Measurements from ENCODE around the gene RMI2.

The RMI2 gene

DNA sequence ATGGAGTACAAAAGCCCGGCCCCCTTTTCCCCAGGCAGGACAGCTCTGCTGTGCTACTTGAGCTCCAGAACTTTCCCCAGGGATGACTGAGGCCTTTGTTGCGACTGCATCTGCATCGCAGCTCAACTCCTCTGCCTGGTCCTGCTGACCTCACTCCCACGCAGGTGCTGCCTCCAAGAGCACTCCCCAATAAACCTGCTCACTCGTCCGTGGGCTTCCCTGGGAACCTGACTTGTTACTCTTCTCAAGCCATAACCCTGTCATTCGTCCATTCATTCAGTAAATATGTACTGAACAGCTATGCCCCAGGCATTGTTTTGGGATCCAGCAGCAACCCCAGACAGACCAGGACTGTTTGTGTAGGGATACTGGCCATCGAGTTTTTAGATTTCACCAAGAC is 11.6 kb upstream of the RMI2 start:
- TF ChIP-seq, protein P1, sequence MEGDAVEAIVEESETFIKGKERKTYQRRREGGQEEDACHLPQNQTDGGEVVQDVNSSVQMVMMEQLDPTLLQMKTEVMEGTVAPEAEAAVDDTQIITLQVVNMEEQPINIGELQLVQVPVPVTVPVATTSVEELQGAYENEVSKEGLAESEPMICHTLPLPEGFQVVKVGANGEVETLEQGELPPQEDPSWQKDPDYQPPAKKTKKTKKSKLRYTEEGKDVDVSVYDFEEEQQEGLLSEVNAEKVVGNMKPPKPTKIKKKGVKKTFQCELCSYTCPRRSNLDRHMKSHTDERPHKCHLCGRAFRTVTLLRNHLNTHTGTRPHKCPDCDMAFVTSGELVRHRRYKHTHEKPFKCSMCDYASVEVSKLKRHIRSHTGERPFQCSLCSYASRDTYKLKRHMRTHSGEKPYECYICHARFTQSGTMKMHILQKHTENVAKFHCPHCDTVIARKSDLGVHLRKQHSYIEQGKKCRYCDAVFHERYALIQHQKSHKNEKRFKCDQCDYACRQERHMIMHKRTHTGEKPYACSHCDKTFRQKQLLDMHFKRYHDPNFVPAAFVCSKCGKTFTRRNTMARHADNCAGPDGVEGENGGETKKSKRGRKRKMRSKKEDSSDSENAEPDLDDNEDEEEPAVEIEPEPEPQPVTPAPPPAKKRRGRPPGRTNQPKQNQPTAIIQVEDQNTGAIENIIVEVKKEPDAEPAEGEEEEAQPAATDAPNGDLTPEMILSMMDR (IDR thresholded peaks at IDR 0.05; ENCODE audit: borderline replicate concordance, insufficient read depth, low read depth, low read length): no peak
- no peak overlapping the region for H3K4me3 ChIP-seq (ENCODE audit: low read depth, low read length)

DNA sequence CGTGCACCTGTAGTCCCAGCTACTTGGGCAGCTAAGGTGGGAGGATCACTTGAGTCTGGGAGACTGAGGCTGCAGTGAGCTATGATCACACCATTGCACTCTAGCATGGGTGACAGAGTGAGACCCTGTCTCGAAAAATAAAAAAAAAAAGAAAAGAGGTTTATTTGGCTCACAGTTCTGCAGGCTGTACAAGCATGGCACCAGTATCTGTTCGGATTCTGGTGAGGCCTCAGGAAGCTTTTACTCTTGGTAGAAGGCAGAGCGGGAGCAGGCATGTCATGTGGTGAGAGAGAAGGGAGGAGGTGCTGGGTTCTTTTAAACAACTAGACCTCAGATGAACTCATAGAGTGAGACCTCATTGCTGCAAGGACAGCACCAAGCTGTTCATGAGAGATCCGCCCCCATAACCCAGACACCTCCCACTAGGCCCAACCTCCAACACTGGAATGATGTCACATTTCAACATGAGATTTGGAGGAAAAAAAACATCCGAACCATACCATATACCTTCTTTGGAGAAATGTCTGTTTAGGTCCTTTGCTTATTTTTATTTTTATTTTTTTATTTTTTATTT is 10.3 kb upstream of the RMI2 start:
- H3K4me3 ChIP-seq (ENCODE audit: low read depth, low read length): no peak overlapping the region
- TF ChIP-seq, protein P1 (IDR thresholded peaks at IDR 0.05; ENCODE audit: borderline replicate concordance, insufficient read depth, low read depth, low read length): no peak

DNA sequence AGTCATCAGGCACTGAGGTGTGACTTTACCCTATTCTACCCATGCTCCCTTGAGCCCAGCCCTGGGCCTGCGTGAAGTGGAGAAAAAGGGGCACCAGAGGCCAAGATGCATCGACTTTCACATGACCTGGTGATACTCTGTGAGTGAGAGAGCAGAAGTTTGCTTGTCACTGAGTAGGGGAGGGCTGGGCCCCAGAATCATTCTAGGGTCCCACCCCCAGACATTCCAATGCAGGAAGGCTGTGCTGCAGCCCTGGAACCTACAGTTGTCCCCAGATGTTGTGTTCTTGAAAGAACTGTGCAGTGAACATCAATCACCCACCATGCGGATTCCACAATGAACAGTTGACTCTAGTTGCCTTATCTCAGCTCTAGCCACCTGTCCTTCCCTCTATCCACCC is 6.2 kb upstream of the RMI2 start:
- TF ChIP-seq, protein P1 (IDR thresholded peaks at IDR 0.05; ENCODE audit: borderline replicate concordance, insufficient read depth, low read depth, low read length): no peak
- no peak overlapping the region for H3K4me3 ChIP-seq (ENCODE audit: low read depth, low read length)

DNA sequence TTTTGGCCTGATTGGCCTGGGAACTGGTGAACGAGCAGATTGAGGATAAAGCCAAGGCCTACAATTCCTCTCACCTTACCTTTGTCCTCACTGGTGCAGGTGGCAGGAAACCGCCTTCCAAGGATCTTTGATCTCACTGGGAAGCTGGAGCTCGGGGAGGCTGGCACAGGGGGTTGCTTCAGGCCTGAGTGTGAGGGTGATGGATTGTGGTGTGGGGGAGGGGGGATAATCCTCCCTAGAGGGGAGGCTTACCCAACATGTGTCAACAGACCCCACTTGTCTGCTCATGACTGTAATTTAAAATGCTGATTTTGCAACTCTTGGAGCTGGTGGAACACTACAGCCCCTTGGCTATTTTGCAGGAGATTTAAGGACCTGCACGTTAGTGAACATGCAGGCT is 4.5 kb upstream of the RMI2 start:
- H3K4me3 ChIP-seq (ENCODE audit: low read depth, low read length): no peak overlapping the region
- TF ChIP-seq, protein P1 (IDR thresholded peaks at IDR 0.05; ENCODE audit: borderline replicate concordance, insufficient read depth, low read depth, low read length): no peak

DNA sequence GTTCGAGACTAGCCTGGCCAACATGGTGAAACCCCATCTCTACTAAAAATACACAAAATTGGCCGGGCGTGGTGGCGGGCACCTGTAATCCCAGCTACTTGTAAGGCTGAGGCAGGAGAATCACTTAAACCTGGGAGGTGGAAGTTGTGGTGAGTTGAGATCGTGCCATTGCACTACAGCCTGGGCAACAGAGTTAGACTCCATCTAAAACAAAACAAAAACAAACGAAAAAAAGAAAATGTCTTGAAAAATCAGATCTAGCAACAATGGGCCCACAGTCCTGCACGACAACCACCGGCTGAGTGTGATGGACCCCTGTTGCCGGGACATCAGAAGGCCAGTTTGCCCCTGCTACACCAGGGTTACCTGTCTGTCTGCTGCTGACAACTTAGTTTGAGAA is 3.9 kb upstream of the RMI2 start:
- H3K4me3 ChIP-seq (ENCODE audit: low read depth, low read length): no peak overlapping the region
- TF ChIP-seq, protein P1 (IDR thresholded peaks at IDR 0.05; ENCODE audit: borderline replicate concordance, insufficient read depth, low read depth, low read length): no peak

DNA sequence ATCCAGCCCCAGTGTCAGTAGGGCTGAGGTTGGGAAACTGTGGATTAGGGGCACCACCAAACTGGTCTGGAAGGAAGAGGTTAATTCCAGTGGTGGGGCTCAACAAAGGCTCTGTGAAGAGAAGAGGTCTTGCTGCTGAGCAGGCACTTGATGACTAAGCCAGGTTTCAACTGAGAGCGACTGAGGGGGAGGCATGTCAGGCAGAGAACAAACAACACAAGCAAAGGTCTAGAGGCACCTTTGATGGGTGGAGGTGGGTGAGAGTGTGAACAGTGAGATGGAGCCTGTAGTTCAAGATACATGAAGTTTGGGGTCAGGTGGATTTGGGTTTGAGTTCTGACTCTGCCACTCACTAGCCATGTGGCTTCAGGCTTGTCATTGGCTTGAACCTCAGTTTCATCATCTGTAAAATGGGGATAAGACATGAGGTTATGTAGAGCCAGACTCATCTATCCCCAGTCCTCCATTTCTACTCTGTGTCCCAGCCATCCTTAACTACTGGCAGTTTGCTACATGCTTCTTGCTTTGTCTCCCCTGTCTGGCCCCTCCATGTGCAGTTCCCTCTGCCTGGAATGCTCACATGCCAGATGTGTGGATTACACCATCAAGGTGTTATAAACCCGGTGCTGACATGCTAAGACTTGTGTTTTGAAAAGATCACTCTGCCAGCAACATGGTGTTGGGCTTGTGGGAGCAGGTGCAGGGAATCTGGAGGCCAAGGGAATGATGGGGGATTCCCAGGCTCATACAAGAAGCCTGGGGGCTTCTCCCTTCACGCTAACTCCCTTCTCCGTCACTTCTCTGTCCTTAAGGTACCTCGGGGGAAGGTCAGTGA is 3.0 kb upstream of the RMI2 start:
- no peak overlapping the region for H3K4me3 ChIP-seq (ENCODE audit: low read depth, low read length)
- TF ChIP-seq, protein P1 (IDR thresholded peaks at IDR 0.05; ENCODE audit: borderline replicate concordance, insufficient read depth, low read depth, low read length): no peak

Measured in GM12875 (cell line).